ENCODE measurements around the gene CRACR2B.

Gene CRACR2B

DNA sequence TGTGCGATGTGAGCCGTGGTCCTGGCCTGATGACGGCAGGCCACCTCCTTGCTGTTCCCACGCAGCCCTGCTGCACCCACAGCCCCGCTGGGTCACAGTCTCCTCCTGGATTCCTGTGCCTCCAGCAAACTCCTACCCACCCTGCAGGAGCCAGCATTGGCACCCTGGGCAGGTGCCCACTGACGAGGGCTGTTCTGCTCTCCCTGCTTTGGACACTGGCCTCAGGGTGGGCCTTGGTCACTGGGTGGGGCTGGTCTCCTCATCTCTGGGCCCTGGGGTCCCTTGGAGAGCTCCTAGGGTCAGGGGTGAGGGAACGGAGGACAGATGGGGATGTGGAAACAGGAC, 27.6 kb downstream of the CRACR2B start:
- DNase-seq = no peak

DNA sequence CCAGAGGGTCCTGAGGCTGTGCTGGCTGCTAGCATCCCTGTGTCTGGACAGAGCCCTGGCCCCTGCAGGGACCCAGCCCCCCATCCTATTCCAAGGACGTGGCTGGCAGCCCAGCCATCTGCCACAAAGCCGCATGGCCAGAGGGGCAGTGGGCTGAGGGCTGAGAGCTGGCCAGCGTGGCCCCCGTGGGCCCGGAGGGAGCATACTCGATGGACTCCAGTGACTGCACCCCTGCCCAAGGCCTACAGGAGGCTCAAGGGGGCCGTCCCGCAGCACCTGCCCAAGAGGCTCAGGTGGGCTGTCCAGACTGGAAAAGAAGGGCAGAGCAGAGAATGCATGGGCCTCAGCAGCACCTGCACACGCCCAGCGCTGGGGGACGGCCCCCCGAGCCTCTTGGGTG, 28.1 kb downstream of the CRACR2B start:
- DNase-seq = no peak

DNA sequence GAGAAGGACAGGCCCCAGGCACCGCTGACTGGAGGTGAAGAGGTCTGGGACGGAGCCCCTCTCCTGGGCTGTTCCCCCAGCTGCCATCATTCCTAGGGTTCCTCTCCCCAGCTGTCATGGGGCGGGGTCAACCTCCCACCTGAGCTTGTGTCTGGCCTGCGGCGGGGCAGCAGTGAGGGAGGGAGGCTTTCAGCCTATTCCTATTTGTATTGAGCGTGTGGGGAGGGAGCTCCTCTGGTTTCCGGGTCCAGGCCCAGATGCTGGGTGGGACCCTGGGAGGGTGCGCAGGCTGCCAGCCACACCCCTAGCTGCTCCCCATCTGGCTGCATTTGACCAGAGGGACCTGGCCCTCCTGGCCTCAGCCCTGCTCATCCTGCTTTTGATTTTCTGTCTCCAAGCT, 28.7 kb downstream of the CRACR2B start:
- DNase-seq = no peak

DNA sequence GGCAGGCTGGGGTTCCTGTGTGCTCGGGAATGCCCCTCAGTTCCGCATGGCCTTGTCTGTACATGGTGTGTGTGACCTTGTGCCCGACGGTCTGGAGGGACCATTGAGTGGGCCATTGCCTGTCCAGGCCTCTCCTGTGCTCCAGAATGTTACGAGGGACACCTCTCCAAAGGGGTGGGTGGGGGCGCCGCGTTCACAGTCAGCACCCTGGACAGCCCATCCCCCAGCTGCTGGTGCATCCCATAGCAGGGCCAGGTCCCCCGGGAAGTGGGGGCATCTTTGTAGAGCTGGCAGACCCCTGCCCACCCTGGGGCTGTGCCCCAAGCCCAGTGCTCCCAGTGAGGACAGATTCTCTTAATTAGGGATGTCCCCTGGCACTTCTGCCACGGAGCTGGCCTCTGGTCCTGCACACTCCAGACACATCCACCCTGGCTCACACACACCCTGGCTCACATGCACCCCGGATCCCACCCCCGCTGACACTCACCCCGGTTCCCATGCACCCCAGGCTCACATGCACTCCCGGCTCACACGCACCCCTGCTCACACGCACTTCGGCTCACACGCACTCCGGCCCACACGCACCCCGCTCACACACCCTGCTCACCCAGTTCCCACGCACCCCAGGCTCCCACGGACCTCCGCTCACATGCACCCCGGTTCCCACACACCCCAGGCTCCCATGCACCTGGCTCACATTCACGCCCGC, 30.5 kb downstream of the CRACR2B start:
- no peak for DNase-seq

DNA sequence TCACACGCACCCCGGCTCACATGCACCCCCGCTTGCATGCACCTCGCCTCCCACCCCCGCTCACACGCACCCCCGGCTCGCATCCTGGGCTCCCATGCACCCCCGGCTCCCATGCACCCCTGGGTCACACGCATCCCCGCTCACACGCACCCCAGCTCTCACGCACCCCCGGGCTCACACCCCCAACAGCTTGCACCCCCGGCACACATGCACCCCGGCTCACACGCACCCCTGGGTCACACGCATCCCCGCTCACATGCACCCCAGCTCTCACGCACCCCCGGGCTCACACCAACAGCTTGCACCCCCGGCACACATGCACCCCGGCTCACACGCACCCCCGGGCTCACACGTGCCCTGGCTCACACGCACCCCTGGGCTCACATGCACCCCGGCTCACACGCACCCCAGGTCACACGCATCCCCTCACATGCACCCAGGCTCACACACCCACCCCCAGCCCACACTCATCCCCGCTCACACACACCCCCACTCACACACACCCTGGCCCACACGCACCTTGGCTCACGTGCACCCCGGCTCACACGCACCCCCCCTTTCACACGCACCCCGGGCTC, 31.1 kb downstream of the CRACR2B start:
- DNase-seq = no peak

DNA sequence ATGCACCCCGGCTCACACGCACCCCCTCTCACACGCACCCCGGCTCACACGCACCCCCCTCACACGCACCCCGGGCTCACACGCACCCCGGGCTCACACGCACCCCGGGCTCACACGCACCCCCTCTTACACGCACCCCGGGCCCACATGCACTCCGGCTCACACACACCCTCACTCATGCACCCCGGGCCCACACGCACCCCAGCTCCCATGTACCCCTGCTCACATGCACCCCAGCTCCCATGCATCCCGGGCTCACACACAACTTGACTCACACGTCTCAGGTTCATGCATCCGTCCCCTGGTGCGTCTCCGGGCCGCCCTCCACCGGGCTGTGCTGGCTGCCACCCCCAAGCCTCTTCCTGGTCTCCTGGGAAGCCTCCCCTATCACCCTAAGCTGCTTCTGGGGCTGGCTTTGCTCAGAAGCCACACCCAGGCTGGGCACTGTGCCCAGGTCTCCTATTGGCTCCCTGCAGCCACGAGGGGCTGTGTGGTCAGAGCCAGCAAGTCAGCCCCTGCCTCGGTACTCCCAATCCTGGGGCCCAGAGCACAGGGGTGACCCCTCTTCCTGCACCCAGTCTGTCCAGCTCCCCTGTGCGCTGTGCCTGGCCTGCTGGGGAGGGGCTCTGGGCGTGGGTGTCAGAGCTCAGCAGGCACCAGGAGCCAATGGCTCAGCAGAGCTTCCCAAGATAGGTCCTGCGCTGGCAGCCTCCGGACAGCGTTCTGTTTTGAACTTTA, 31.8 kb downstream of the CRACR2B start:
- DNase-seq = no peak

DNA sequence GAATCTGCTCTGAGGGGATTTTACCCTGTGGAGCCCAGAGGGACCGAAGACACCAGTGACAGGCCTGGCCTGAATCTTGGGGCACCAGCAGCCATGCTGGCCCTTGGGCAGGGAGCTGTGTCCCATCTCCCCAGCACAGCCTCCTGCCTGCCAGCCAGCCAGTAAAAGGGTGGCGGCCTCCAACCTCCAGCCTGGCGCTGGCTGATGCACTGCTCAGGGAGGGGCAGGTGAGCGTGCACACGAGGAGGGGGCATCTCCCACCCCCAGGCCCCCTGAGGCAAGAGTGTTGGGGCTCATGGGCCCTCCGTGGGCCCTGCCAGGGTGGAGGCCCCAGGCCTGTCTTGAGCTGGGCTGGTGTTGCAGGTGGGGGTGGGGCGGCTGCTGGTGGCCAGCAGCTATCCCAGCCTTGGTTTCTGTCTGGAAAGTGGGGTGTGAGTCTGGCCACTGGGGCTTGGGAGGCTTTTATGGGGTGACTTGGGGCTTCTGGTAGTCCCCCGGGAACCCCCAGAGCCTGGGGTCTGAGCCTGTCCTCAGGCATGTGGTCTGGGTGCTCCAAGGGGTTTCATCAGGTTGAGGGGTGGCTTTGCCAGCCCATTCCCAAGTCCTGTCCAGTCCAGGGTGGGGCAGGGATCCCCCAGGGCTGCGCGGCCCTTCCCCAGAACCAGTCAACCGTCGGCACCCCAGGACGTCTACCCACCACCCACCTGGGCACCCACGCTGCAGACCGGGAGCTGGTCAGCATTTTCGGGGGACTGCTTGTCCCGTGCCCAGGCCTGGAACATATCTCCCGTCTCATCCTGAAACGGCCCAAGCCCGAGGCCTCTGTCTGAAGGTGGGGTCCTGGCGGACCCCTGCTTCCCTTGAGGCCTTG, 32.8 kb downstream of the CRACR2B start:
- DNase-seq = no peak

DNA sequence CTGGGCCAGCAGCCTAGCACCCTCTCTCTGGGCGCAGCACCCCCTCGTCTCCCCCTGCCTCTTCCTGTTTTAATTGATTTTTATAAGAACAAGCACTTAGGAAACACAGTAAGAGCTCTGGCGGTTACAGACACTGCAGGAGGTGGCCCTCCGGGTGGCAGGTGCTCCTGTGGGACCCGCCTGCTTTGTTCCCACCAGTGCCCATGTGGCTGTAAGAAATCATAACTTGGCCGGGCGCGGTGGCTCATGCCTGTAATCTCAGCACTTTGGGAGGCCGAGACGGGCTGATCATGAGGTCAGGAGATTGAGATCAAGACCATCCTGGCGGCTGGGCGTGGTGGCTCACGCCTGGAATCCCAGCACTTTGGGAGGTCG, 33.4 kb downstream of the CRACR2B start:
- DNase-seq = no peak

DNA sequence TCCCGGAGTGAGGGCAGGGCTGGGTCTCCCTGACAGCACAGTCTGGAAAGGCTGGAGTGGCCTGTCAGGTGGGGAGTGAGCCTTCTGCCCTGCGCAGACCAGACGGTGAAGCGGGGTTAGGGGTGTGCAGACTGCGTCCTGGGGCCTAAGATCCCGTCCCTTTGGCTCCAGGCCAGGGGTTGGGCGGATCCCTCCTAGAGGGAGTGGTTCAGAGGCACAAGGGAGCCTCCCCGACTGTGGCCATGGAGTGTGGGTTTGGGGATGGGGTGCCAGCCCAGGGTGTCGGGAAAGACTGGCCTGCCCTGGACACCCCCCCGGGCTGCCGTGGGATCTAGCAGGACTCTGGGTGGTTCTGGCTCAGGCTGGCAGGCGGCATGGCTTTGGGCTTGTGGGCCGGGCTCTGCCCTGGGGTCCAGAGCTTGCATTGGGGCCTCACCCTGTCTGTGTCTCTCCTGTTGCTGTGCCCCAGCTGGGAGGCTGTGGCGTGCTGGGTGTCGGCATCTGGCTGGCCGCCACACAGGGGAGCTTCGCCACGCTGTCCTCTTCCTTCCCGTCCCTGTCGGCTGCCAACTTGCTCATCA, 34.5 kb downstream of the CRACR2B start:
- DNase-seq = no peak

DNA sequence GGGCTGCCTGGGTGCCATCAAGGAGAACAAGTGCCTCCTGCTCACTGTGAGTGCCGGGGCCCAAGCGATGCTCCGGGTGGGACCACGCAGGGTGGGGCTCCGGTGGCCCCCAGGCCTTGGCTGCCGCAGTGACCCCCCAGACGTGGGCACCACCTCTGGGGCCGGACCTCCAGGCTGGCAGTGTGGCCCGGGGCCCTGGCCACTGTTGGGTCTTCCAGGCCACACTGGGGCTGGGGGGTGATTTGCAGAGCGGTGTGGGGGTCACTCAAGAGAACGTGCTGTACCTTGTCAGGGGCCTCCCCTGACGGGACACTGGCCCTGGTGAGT, 34.9 kb downstream of the CRACR2B start:
- DNase-seq = no peak

DNA sequence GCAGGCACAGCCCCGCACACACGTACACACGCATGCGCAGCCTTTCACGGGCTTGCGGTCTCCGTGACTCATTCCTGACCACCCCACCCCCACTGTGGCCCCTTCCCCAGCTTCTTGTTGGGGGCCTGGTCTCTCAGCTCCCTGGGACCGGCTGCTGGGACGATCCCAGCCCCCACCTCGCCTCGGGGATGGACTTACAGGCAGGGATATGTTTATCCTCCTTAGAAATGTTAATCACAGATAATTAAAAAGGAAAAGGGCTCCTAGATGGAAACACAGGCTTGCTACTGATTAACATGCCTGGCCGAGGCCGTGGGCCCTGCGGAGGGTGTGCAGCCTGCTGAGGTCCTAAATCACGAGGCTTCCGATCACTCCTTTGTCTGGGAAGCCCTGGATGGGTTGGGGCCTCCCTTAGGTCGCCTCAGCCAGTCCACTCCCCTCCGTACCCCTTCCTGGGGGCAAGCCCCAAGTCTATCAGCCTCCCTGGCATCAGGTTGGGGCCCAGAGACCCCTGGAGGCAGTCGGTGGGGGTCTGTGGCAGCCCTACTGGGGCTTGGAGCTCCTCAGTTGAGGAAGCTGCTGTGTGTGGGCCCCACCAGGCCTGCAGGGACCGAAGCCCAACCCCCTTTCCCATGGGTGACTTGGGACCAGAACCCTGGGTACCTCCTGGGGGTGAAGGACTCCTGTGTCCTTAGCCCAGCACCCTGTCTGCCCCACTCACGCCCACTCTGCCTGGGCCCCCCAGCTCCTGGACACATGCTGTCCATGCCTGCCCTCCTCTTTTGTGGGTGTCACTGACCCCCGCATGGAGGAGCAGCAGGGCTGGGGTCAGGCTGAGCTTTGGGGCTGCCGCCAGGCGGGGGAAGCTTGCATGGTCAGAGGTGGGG, 35.5 kb downstream of the CRACR2B start:
- no peak for DNase-seq

DNA sequence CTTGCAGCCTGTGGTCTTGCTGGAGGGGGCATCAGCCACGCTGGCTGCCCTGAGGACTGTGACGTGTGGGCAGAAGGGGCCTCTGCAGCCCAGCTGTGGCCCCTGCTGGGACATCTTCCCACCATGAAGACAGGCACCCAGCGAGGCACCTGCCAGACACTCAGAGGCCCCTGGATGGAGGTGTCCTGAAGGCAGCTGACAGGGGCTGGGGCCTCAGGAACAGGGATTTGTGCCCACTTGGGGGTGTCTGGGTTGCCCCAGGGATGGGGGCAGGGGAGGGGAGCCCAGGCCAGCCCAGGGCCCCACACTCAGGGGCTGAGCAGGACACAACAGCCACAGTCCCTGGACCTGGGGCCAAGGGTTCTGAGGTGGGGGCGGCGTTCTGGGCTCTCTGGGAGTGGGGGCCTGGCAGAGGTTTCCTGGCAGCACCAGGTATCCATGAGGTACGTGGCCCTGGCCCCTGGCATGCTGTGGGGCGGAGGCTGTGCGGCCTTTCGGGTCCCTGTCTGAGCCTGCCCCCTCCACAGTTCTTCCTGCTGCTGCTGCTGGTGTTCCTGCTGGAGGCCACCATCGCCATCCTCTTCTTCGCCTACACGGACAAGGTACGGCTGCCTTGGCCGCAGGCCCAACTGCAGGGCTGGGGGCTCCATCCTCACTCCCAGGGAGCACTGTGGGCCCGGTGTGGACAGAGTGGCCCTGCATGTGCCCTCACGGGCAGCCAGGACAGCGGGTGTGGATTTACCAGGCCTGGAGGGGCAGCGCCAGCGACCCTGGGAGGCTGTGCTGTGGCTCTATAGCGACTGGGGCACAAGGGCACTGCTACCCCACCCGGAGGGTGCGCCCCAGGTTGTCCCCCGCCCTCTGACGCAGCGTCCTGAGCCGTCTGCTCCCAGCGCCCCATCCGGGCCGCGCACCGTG, 36.5 kb downstream of the CRACR2B start:
- no peak for DNase-seq

DNA sequence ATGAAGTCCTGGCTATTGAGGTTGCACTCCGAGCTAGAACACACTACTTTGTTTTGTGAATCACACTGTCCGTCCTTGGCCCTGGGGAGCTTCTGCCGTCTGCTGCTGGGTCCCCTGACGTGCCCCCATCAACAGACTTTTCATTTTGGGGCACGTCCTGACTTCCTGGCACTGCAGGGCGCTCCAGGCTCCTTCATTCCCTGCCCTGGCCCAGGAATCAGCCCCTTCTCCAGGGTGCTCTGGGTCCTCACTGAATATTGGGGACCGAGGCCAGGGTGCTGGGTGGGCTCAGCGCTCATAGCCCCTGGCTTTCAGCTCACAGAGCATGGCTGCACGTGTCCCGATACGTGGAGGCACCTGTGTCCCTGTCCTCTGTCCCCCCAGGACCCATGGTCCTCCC, 37.2 kb downstream of the CRACR2B start:
- DNase-seq = no peak

DNA sequence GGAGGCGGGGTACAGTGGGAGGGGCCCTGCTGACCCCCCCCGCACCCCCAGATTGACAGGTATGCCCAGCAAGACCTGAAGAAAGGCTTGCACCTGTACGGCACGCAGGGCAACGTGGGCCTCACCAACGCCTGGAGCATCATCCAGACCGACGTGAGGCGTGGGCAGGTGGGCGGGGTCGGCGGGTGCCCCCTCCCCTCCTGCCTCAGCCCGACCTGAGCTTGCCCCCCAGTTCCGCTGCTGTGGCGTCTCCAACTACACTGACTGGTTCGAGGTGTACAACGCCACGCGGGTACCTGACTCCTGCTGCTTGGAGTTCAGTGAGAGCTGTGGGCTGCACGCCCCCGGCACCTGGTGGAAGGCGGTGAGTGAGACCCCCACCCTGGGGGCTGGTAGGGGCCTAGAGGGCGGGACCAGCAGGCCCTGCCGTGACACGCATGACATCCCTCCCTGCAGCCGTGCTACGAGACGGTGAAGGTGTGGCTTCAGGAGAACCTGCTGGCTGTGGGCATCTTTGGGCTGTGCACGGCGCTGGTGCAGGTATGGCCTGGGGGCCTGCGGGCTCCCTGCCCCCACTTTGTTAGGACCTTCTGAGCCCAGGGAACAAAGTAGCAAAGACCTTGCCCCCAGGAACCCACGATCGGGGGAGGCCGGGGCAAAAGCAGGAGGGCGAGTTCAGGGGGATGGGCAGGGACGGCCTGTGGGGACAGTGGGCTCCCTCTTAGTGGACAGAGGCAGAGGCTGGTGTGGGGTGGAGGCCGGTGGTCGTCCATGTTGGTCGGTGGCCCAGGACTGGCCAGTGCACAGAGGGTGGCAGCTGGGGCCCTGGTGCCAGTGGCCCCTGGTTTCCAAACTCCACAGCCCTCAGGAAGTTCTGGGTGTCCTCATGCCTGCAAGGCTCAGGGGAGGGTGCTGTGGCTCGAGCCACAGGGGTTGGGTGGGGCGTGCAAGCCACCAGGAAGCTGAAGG, 38.0 kb downstream of the CRACR2B start:
- DNase-seq = no peak

DNA sequence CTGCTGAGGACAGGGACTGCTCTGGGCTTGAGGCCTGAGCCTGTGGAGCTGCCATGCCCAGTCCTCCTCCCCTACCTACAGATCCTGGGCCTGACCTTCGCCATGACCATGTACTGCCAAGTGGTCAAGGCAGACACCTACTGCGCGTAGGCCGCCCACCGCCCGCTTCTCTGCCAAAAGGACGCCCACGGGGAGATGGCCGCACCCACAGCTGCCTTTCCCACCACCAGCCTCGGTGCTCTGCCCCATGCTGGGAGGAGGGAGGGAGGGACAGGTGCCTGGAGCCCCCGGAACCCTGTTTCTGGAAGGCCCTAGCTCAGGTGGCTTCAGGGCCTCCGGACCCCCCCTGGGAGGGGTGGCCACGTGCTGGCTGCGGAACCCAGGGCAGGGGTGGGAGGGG, 38.8 kb downstream of the CRACR2B start:
- no peak for DNase-seq

DNA sequence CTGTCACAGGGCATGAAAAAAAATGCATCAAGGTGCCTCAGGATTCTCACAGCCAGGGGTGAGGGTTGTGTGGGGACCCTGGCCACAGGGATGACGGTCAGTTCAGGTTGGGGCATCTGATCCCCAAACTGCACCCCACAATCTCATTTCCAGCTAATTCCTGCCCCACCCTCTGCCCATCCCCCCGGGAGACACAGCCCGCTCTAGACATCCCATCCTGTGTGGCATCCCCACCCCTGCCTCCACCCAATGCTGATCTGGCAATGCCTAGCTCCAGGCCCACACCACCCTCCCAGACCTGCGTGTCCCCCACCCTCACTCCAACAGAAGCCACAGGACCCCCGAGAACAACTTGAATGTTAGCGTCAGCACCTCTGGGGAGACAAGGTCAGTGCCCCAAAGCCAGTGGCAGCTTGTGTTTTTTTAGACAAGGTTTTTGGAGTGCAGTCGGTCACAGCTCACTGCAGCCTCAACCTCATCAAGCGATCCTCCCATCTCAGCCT, 40.2 kb downstream of the CRACR2B start:
- DNase-seq = no peak

DNA sequence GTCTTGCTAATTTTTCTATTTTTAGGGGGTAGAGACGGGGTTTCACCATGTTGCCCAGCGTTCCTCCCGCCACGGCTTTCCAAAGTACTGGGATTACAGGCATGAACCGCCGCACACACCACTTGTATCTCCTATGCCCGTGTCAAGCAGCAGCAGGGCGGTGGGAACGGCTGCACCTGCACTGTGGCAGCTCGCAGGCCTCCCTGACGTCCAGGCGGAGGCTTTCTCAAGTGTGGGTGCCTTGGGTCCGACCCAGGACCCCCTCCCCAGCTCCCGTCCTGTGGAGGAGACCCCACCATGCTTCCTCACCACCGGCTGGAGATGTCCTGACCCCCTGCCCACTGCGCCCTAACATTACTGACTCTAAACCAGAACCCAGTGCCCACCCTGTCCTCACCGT, 40.7 kb downstream of the CRACR2B start:
- no peak for DNase-seq

DNA sequence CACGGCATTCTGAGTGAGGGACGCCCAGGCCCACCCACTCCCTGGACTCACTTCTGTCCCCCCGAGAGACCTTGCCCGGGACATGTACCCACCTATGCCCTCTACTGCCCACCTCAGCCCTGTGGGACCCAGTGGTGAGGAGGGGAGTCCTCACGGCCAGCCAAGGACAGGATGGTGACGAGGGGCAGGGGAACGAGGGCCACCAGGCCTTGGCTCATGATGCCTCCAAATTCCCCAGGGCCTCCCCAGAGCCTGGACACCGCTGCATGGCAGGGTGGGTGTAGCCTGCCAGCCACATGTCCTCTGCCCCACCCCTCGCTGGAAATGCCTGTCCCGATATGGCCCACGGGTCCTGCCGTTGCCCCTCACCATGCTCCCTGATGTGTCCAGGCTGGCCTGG, 41.1 kb downstream of the CRACR2B start:
- DNase-seq = no peak

DNA sequence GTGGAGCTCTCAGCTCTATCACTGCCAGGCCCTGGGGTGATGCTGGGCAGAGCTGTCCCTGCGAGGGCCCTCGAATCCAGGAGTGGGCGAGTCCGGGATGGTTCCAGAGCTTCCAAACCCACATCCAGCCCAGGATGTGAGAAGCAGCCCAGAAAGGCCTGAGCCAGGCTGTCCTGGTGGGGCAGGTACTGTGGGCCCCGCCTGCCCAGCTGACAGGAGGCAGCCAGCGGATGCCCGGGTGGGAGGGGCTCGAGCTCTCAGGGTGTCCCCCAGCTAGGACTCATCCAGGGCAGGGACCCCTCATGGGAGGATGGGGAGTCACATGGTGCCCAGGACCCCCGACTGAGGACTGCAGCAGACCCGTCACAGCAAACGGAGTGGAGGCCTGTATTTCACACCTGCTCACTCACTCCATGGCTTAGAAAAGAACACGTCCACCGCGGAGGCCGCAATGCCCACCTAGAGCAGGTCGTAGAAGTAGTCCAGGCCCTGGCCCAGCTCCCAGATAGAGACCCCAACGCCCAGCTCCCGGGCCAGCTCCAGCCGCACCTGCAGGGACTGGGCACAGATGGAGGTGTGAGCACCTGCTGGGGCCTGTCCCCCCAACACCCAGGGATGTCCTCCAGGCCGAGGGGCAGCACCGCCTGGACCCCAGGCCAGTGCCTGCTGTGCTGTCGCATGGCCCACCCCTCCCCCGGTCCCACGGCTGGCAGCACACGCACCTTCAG, 41.8 kb downstream of the CRACR2B start:
- DNase-seq = no peak

All from T-helper 2 cell (primary cell).